GM19351 (cell line): ENCODE results near the gene CCT8L2.
"Not testable (repeated sequence)": the region's sequence is repeated elsewhere in the genome, so short reads cannot be mapped to it uniquely, and the experiment has no call there.

Experiments used
- ATAC-seq: cut with Tn5 transposase; IDR thresholded peaks from one replicate; pipeline ENCODE4 v1.9.1; 2021; ENCODE audit warnings: mild to moderate bottlenecking, moderate library complexity; ENCODE audit not compliant: unreplicated experiment

CCT8L2 gene

GRCh38 chr22:16595251-16595650 lies 2.6 kb upstream of the CCT8L2 start:
- ATAC-seq, result not testable (repeated sequence)

GRCh38 chr22:16594026-16594425 lies 1.4 kb upstream of the CCT8L2 start:
- ATAC-seq, result no peak

- not testable (repeated sequence) for ATAC-seq
Measured at GRCh38 chr22:16592231-16592630, 379 bp downstream of the CCT8L2 start.

- not testable (repeated sequence) for ATAC-seq
Measured at GRCh38 chr22:16591136-16591535, 1.5 kb downstream of the CCT8L2 start.

GRCh38 chr22:16586991-16587390 lies 5.6 kb downstream of the CCT8L2 start:
- no peak for ATAC-seq

- no peak for ATAC-seq
Measured at GRCh38 chr22:16586170-16586569, 6.4 kb downstream of the CCT8L2 start.

- ATAC-seq, result not testable (repeated sequence)
Measured at GRCh38 chr22:16580872-16581271, 11.7 kb downstream of the CCT8L2 start.

GRCh38 chr22:16569240-16569834 lies 23.3 kb downstream of the CCT8L2 start:
- not testable (repeated sequence) for ATAC-seq

GRCh38 chr22:16568425-16568758 lies 24.2 kb downstream of the CCT8L2 start:
- ATAC-seq, result no peak

GRCh38 chr22:16567617-16568424 lies 24.8 kb downstream of the CCT8L2 start:
- not testable (repeated sequence) for ATAC-seq

- not testable (repeated sequence) for ATAC-seq
Measured at GRCh38 chr22:16566421-16567151, 26.0 kb downstream of the CCT8L2 start.

GRCh38 chr22:16565585-16566420 lies 26.8 kb downstream of the CCT8L2 start:
- ATAC-seq, result not testable (repeated sequence)

GRCh38 chr22:16564837-16565584 lies 27.6 kb downstream of the CCT8L2 start:
- not testable (repeated sequence) for ATAC-seq

- ATAC-seq, result no peak
Measured at GRCh38 chr22:16563555-16564520, 28.8 kb downstream of the CCT8L2 start.

GRCh38 chr22:16562711-16563554 lies 29.7 kb downstream of the CCT8L2 start:
- ATAC-seq, result no peak

GRCh38 chr22:16561093-16561658 lies 31.4 kb downstream of the CCT8L2 start:
- not testable (repeated sequence) for ATAC-seq

GRCh38 chr22:16560651-16561050 lies 32.0 kb downstream of the CCT8L2 start:
- not testable (repeated sequence) for ATAC-seq

GRCh38 chr22:16559996-16560395 lies 32.6 kb downstream of the CCT8L2 start:
- not testable (repeated sequence) for ATAC-seq
